SH-SY5Y (cell line): ENCODE results near the gene TLR10.

Source experiments
- GATA2 ChIP-seq: IDR thresholded peaks from 2 replicates; pipeline ENCODE4 v1.6.1; 2011; ENCODE audit warnings: mild to moderate bottlenecking, low read depth, low read length
- GATA3 ChIP-seq: IDR thresholded peaks from 2 replicates; pipeline ENCODE4 v1.6.1; 2011; ENCODE audit warnings: low read depth, mild to moderate bottlenecking, low read length, moderate library complexity

DNA sequence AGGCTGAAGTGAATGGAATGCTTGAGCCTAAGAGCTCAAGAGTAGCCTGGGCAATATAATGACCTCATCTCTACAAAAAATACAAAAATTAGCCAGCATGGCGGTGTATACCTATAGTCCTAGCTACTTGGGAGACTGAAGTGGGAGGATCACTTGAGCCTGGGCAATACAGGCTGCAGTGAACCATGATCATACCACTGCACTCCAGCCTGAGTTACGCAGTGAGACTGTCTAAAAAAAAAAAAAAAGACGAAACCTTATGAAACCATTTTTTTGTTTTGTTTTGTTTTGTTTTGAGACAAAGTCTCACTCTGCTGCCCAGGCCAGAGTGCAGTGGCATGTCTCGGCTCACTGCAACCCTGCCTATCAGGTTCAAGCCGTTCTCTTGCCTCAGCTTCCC is 36.9 kb downstream of the TLR10 start:
- TF ChIP-seq GATA3 (no peak), GATA2 (no peak)
